Stimulated activated CD4-positive, alpha-beta T cell treated with anti-CD3 and anti-CD28 coated beads, TNF-alpha, amount 100 ng/mL, for 1 hour (primary cell): ENCODE measurements around the gene DCAF4L1.

ENCODE experiments used
- DNase-seq, 3 donors: peaks; one replicate each; pipeline ENCODE4 v3.0.0-alpha.2; 2020; ENCODE audit warnings: low read depth in 3 of 3, low spot score in 1 of 3

The DCAF4L1 gene

GRCh38 chr4:41990365-41991111 lies 9.0 kb downstream of the DCAF4L1 start, which contains the start of gene SLC30A9:
Gene SLC30A9 (plus strand): TSS chr4:41990530. CDS start chr4:41990652, 122 bp downstream.
- peak; percentile 75 to 82 (median 81) for DNase-seq

GRCh38 chr4:41991916-41992767 lies 10.6 kb downstream of the DCAF4L1 start:
- no peak for DNase-seq

GRCh38 chr4:41992967-41993857 lies 11.7 kb downstream of the DCAF4L1 start:
- no peak for DNase-seq

DNA sequence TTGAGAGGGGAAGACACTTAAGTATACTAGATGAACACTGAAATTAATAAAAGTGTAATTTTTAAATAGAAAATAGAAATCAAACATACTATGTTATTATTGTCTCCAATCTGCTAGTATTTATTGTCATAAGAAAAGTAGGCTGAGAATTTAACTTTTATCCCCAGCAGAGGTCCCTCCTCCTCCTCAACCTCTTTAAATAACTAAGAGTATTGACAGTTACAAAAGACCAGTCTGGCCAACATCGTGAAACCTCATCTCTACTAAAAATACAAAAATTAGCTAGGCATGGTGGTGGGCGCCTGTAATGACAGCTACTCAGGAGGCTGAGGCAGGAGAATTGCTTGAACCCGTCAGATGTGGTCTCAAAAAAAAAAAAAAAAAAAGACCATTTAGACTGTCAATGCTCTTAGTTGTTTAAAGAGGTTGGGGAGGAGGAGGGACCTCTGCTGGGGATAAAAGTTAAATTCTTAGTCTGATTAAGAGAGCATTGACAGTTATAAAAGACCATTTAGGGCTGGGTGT lies 13.0 kb downstream of the DCAF4L1 start:
- DNase-seq, result no peak

DNA sequence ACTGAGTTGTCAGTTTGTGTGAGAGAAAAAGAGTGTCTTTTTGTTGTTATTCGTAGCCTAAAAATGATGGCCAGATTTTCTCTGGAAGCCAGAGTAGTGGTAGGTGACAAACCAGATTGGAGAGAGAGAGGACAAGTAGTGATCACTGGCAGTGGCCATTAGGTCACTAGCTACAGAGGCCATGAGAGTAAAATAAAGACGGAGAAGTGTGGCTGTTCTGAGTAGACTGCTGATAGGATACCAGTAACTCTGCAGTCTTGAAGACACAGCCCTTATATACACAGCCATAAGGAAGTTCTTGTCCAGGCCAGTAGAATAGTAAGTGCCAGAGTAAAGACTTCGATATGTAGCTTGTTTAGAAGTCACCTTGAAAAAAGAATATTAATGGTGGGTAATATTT lies 16.5 kb downstream of the DCAF4L1 start:
- DNase-seq, result no peak

GRCh38 chr4:41999321-41999720 lies 17.8 kb downstream of the DCAF4L1 start:
- DNase-seq, result no peak

DNA sequence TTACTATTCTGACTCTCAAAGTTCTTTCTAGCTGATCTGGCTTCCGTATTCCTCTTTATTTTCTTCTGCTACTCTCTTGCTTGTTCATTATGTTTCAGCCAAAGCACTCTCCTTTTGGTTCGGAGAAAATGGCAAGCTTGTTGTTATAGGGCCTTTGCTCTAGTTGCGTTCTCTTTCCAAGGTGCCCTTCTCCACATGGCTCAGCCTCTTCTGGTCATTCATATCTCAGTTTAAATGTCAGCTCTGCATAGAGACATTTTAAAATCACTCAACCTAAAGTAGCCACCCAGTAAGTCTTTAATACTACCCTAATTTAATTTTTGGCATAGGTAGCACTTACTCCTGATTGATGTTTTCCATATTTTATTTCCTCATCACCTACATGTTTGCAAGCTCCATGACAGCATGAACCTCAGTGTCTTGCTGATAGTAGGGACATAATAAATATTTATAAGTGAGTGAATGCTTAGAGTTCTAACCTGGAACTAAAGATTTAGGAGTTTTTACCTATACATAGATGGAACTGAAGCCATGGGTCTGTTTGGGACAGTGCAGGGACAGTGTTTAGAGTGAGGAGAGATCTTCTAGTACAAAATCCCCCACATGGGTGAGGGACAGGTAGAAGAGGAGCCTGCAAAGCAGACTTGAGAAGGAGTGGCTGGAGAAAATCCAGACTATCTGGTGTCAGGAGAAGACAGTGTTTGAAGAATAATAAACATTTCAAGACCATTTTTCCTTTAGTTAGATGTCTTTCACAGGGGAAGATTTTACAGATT lies 26.6 kb downstream of the DCAF4L1 start:
- DNase-seq, result no peak

GRCh38 chr4:42015438-42015837 lies 33.9 kb downstream of the DCAF4L1 start:
- no peak for DNase-seq

GRCh38 chr4:42018451-42018850 lies 36.9 kb downstream of the DCAF4L1 start:
- DNase-seq, result no peak
